Cortex of kidney (tissue), 1 donor: ENCODE data around the gene PIM1.
"Not testable (repeated sequence)": the region's sequence is repeated elsewhere in the genome, so short reads cannot be mapped to it uniquely, and the experiment has no call there.

Source experiments
- DNase-seq: peaks from one replicate; lab custom pipeline; 2025; lab: John Stamatoyannopoulos, UW

The PIM1 gene

GRCh38 chr6:37190159-37190535 lies 20.2 kb downstream of the PIM1 start:
- DNase-seq = no peak

DNA sequence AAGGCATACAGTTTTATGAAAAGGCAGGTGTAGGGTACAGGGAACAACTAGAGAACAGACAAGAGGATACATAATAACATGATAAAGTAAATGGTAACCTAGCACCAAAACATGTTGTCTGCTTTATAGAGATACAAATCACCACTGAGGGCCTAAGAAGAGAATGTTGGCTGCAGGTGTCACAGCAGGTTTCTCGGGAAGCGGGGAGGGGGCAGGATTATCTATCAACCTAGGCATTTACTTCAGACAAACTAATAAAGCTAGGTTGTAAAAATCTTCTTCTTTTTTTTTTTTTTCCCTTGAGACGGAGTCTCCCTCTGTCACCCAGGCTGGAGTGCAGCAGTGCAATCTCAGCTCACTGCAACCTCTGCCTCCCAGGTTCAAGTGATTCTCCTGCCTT lies 22.7 kb downstream of the PIM1 start:
- DNase-seq = no peak

DNA sequence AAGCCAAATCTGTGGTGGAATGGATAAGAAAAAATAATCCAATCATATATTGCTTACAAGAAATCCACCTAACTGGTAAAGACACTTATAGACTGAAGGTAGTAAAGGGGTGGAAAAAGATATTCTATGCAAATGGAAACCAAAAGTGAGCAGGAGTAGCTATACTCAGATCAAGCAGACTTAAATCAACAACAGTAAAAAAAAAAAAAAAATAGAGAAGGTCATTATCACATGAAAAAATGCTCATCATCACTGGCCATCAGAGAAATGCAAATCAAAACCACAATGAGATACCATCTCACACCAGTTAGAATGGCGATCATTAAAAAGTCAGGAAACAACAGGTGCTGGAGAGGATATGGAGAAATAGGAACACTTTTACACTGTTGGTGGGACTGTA lies 24.9 kb downstream of the PIM1 start:
- not testable (repeated sequence) for DNase-seq

- not testable (repeated sequence) for DNase-seq
These were observed 26.5 kb downstream of the PIM1 start for GRCh38 chr6:37196451-37196850.

- no peak for DNase-seq
These were observed 30.1 kb downstream of the PIM1 start for GRCh38 chr6:37200085-37200484.

GRCh38 chr6:37201726-37202125 lies 31.8 kb downstream of the PIM1 start:
- no peak for DNase-seq

- no peak for DNase-seq
These were observed 33.0 kb downstream of the PIM1 start for GRCh38 chr6:37202788-37203491.

DNA sequence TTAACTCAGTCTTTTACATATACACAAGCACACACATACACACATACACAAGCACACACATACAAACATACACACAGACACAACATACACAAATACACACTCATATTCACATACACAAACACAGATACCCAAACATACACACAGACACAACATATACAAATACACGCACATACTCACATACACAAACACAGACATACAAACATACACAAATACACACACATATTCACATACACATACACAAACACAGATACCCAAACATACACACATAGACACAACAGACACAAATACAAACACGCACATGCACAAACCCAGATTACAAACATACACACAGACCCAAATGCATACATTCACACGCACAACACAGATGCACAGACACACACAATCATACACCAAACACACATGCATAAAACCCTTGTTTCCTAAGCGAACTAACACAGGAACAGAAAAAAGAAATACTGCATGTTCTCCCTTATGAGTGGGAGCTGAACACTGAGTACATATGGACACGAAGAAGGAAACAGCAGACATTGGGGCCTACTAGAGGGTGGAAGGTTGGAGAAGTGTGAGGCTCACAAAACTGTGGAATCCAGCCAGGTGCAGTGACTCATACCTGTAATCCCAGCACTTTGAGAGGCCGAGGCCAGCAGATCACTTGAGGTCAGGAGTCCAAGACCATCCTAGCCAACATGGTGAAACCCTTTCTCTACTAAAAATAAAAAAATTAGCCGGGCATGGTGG lies 34.2 kb downstream of the PIM1 start:
- no peak for DNase-seq

DNA sequence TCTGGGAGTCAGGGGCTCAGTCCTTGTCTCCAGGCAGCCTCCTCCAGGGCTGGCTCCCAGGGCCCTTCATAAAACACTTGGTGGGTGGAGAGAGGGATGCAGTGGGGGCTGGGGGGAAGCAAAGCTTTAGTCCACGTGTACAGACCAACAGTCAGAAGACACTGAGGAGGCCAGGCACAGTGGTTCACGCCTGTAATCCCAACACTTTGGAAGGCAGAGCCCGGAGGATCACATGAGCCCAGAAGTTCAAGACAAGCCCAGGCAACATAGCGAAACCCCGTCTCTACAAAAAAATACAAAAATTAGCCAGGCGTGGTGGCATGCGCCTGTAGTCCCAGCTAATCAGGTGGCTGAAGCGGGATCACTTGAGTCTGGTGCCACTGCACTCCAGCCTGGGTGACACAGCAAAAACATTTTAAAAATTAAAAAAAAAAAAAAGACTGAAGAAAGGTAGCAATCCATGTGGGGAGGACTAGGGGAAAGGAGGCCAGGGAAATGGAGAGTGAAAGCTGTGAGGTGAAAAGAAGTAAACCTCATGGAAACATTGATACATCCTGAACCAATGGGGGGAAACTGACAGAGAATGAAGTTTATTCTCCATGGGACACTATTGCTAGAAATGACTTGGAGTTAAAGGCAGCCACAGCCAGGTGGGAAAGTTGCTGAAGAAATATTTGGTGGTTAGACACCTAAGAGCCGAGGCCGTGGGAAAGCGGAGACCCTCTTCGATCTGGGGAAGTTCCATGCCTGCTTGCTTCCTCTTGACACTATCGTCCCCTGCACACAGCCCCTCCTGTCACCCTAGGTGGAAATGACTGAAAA lies 35.4 kb downstream of the PIM1 start:
- no peak for DNase-seq

DNA sequence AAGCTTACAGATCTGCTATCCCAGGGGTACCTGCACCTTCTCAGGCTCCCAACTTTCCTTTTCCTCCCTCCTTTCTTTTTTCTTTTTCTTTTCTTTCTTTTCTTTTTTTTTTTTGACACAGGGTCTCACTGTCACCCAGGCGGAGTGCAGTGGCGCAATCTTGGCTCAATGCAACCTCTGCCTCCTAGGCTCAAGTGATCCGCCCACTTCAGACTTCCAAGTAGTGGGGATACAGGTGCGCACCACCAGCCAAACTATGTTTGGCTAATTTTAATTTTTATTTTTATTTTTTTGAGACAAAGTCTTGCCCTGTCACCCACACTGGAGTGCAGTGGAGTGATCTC lies 36.0 kb downstream of the PIM1 start:
- DNase-seq = no peak

GRCh38 chr6:37206622-37207021 lies 36.7 kb downstream of the PIM1 start:
- DNase-seq = no peak

DNA sequence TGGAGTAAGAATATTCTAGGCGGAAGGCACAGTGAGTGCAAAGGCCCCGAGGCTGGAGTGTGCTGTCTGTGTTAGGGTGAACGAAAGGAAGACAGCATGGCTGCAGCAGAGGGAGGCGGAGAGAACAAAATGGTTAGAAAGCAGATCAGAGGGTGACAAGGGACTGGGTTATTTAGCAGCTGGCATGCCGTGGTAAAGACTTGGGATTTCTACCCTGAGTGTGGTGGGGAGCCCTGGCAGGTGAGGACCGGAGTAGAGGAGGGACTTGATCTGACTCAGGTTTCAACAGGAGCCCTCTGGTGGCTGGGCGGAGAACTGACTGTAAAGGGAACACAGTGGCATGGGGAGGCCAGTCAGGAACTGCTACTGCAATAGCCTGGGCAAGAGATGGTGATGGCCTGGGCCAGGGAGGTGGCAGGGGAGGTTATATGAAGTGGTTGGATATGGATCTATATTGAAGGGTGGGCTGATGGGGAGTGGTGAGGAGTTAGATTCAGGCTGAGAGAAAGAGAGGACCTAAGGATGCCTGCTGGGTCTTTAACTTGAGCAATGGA lies 38.0 kb downstream of the PIM1 start:
- no peak for DNase-seq

GRCh38 chr6:37208793-37209192 lies 38.8 kb downstream of the PIM1 start:
- no peak for DNase-seq

GRCh38 chr6:37209461-37210205 lies 39.7 kb downstream of the PIM1 start:
- DNase-seq = no peak

DNA sequence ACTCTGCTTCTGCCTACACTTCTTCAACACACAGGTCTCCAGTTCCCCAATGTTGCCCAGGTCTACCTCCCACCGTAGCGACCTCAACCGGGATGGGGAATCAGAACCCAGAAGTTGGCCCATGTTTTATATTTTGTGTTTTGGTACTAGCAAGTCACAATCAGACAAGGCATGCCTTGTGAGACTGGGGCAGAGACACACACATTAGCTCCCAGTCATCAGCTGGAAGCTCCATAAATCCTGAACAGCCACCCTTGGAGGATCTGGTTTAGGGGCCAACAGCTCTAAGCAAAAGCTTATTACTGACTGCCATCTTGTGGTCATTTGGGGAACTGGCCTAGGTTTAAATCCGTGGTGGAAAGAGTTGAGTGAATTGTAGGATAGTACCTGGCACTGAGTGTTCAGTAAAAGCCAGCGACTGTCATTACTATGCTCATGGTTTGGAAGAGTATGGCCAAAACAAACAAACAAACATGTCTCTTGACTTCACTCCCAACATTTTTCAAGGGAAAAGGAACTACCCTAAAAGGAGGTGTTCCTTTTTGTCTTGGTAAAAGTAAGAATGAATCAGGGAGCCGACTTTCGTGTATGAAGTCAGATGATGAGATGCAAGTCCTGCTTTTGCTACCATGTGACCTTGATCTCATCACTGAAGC lies 40.5 kb downstream of the PIM1 start:
- DNase-seq = no peak

GRCh38 chr6:37212268-37212667 lies 42.3 kb downstream of the PIM1 start:
- no peak for DNase-seq

DNA sequence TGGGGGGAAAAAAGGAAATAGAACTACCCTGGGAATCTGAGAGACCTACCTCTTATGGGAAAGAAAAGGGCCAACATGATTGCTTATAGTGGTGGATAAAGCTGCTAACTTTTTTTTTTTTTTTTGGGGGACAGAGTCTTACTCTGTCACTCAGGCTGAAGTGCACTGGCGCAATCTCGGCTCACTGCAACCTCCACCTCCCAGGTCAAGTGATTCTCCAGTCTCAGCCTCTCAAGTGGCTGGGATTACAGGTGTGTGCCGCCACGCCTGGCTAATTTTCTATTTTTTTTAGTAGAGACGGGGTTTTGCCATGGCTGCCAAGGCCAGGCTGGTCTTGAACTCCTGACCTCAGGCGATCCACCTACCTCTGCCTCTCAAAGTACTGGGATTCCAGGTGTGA lies 48.1 kb downstream of the PIM1 start:
- DNase-seq = no peak

DNA sequence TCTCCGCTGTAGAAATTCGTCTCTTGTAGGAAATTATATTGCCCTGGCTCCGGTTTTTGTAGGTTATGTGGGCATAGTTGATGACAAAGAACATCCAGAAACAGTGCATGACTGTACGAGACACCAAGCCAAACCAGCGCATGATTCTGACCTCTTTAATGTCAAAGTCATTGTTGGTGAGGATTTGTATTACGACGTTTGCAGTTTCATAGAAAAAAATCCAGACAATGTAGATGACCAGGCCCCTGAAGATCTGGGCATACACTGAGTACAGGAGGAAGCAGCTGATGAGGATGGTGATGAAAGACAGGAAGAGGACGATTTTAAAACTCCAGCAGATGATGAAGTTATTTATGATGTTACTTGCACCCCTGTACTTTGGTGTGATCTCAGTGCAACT lies 48.6 kb downstream of the PIM1 start:
- DNase-seq = no peak

- DNase-seq = no peak
These were observed 51.7 kb downstream of the PIM1 start for GRCh38 chr6:37221585-37222124.

GRCh38 chr6:37222125-37222967 lies 52.4 kb downstream of the PIM1 start:
- DNase-seq = no peak
